Embryonic facial prominence (tissue), 1 donor: ENCODE results near the gene KCNS1.
"Not testable (repeated sequence)": the region's sequence is repeated elsewhere in the genome, so short reads cannot be mapped to it uniquely, and the experiment has no call there.

Source experiments
- DNase-seq: peaks from one replicate; pipeline ENCODE4 v3.0.0-alpha.2; 2016; ENCODE audit errors: extremely low spot score

KCNS1 gene

GRCh38 chr20:45100563-45101245 lies at the start of gene KCNS1:
Gene KCNS1 (minus strand): TSS chr20:45101127. CDS start chr20:45099236, 1,891 bp downstream.
- DNase-seq: no peak

- no peak for DNase-seq
Measured at GRCh38 chr20:45149062-45149461, 48.1 kb upstream of the KCNS1 start.

GRCh38 chr20:45140836-45141235 lies 39.9 kb upstream of the KCNS1 start:
- no peak for DNase-seq

GRCh38 chr20:45139733-45140375 lies 38.9 kb upstream of the KCNS1 start:
- DNase-seq: not testable (repeated sequence)

- no peak for DNase-seq
Measured at GRCh38 chr20:45138561-45139300, 37.8 kb upstream of the KCNS1 start.

GRCh38 chr20:45136911-45137310 lies 36.0 kb upstream of the KCNS1 start:
- no peak for DNase-seq

GRCh38 chr20:45128099-45128498 lies 27.2 kb upstream of the KCNS1 start:
- no peak for DNase-seq

GRCh38 chr20:45124365-45124764 lies 23.4 kb upstream of the KCNS1 start, which contains the start of gene WFDC12:
Gene WFDC12 (minus strand): TSS chr20:45124465. CDS start chr20:45124447, 18 bp downstream.
- DNase-seq: no peak

- no peak for DNase-seq
Measured at GRCh38 chr20:45121388-45121787, 20.5 kb upstream of the KCNS1 start.

- DNase-seq: no peak
Measured at GRCh38 chr20:45119556-45120266, 18.8 kb upstream of the KCNS1 start.

- DNase-seq: no peak
Measured at GRCh38 chr20:45118028-45118427, 17.1 kb upstream of the KCNS1 start.

- DNase-seq: no peak
Measured at GRCh38 chr20:45117581-45117980, 16.7 kb upstream of the KCNS1 start.

- DNase-seq: no peak
Measured at GRCh38 chr20:45115829-45116228, 14.9 kb upstream of the KCNS1 start.

GRCh38 chr20:45115386-45115774 lies 14.5 kb upstream of the KCNS1 start:
- DNase-seq: no peak

GRCh38 chr20:45114465-45115385 lies 13.8 kb upstream of the KCNS1 start, which contains the start of gene WFDC5:
Gene WFDC5 (minus strand): TSS chr20:45115174. CDS start chr20:45115083, 91 bp downstream.
- no peak for DNase-seq

- DNase-seq: no peak
Measured at GRCh38 chr20:45113865-45114264, 12.9 kb upstream of the KCNS1 start.

GRCh38 chr20:45112754-45113153 lies 11.8 kb upstream of the KCNS1 start:
- no peak for DNase-seq

- DNase-seq: no peak
Measured at GRCh38 chr20:45111799-45112471, 11.0 kb upstream of the KCNS1 start.

GRCh38 chr20:45111285-45111684 lies 10.4 kb upstream of the KCNS1 start:
- DNase-seq: no peak

GRCh38 chr20:45110301-45110700 lies 9.4 kb upstream of the KCNS1 start:
- no peak for DNase-seq
